Tibial nerve (tissue), 4 donors: ENCODE data around the gene PTMA.

Experiments
- EP300 ChIP-seq, 2 donors: sonication (generic); formaldehyde crosslinking; IDR thresholded peaks; one replicate each; pipeline ENCODE4 v1.6.1; 2017; ENCODE audit warnings: antibody characterized with exemption in 2 of 2, mild to moderate bottlenecking in 1 of 2
- POLR2A ChIP-seq, 2 donors: fragments of 450-650 bp; IDR thresholded peaks; one replicate each; pipeline ENCODE4 v1.6.1; 2017; ENCODE audit warnings: antibody characterized with exemption in 2 of 2, mild to moderate bottlenecking in 2 of 2, moderate library complexity in 2 of 2
- TF ChIP-seq, protein P1 (sequence below), 5 experiments: fragments of 200-600 bp in 3 of 5; fragments of 450-650 bp in 2 of 5; sonication (generic) in 3 of 5; IDR thresholded peaks; one replicate each; pipeline ENCODE4 v1.5.1; 2016 to 2019; ENCODE audit warnings: antibody characterized with exemption in 5 of 5, mild to moderate bottlenecking in 3 of 5, moderate library complexity in 2 of 5

- TF ChIP-seq, protein P1, sequence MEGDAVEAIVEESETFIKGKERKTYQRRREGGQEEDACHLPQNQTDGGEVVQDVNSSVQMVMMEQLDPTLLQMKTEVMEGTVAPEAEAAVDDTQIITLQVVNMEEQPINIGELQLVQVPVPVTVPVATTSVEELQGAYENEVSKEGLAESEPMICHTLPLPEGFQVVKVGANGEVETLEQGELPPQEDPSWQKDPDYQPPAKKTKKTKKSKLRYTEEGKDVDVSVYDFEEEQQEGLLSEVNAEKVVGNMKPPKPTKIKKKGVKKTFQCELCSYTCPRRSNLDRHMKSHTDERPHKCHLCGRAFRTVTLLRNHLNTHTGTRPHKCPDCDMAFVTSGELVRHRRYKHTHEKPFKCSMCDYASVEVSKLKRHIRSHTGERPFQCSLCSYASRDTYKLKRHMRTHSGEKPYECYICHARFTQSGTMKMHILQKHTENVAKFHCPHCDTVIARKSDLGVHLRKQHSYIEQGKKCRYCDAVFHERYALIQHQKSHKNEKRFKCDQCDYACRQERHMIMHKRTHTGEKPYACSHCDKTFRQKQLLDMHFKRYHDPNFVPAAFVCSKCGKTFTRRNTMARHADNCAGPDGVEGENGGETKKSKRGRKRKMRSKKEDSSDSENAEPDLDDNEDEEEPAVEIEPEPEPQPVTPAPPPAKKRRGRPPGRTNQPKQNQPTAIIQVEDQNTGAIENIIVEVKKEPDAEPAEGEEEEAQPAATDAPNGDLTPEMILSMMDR (IDR thresholded peaks at IDR 0.05) = no peak
- TF ChIP-seq EP300 (IDR thresholded peaks at IDR 0.05) (no peak), POLR2A (IDR thresholded peaks at IDR 0.05) (no peak)
Observed at GRCh38 chr2:231725476-231725875, 17.2 kb downstream of the PTMA start.
